H1 (cell line): ENCODE measurements around the gene OSBPL9. TPM values are rescaled to one million over a fixed set of nuclear protein-coding genes. Genes with fewer than 3 reads are reported as not detected.

Experiments used
- CTCF ChIP-seq, 3 experiments: IDR thresholded peaks; 1 replicate in 2 of 3; 2 replicates in 1 of 3; pipeline versions ENCODE4 v1.5.1 to v1.6.1; 2011; ENCODE audit warnings: low read length in 3 of 3, mild to moderate bottlenecking in 3 of 3, inconsistent platforms in 2 of 3, low read depth in 1 of 3, moderate library complexity in 1 of 3; ENCODE audit not compliant: insufficient read depth in 1 of 3; ENCODE audit errors: control extremely low read depth in 1 of 3
- HDAC2 ChIP-seq, 2 experiments: fragments of 300-600 bp in 1 of 2; sonication (generic) in 1 of 2; IDR thresholded peaks; 2 replicates each; pipeline ENCODE4 v1.6.1; 2011 to 2012; ENCODE audit warnings: low read depth in 2 of 2, low read length in 2 of 2, mild to moderate bottlenecking in 2 of 2, moderate library complexity in 2 of 2, borderline replicate concordance in 1 of 2, inconsistent platforms in 1 of 2
- RNF2 ChIP-seq: fragments of 200-900, 300-1000 bp; sonication (generic); IDR thresholded peaks from 2 replicates; pipeline ENCODE4 v1.7.1; 2016; ENCODE audit warnings: borderline replicate concordance, low read depth, mild to moderate bottlenecking, antibody characterized with exemption, low read length; ENCODE audit not compliant: poor library complexity, severe bottlenecking; ENCODE audit errors: missing control alignments
- TAF7 ChIP-seq: optimal IDR thresholded peaks from 2 replicates; pipeline ENCODE3; 2011; ENCODE audit warnings: low read depth, mild to moderate bottlenecking, inconsistent platforms, low read length, moderate library complexity, borderline replicate concordance
- polyA plus RNA-seq, 7 experiments: library from polyadenylated mRNA; depleted of rRNA in 3 of 7; stranded (reverse) in 5 of 7; unstranded in 2 of 7; fragments of >200 nt in 5 of 7; fragments of 200-250 nt in 2 of 7; gene quantifications; 1 replicate in 5 of 7; 2 replicates in 1 of 7; 4 replicates in 1 of 7; pipeline versions ENCODE4 v1.2.1 to v1.2.3, GENCODE V29; 2011 to 2013; ENCODE audit warnings: missing spikeins in 2 of 7, mixed read lengths in 2 of 7
- total RNA-seq: library from RNA; stranded (reverse); fragmentation: NEBNext Ultra II Directional; extraction: Animal tissue kit (Norgen Biotek cat#: 25700); gene quantifications from 2 replicates; pipeline ENCODE4 v1.2.1, GENCODE V29; 2021

The OSBPL9 gene
- total and polyA plus RNA-seq, 2 of the 8 experiments (the other 6 are each of a cell fraction or from before 2014, with no cell fraction given): 58.2 to 71.6 TPM

DNA sequence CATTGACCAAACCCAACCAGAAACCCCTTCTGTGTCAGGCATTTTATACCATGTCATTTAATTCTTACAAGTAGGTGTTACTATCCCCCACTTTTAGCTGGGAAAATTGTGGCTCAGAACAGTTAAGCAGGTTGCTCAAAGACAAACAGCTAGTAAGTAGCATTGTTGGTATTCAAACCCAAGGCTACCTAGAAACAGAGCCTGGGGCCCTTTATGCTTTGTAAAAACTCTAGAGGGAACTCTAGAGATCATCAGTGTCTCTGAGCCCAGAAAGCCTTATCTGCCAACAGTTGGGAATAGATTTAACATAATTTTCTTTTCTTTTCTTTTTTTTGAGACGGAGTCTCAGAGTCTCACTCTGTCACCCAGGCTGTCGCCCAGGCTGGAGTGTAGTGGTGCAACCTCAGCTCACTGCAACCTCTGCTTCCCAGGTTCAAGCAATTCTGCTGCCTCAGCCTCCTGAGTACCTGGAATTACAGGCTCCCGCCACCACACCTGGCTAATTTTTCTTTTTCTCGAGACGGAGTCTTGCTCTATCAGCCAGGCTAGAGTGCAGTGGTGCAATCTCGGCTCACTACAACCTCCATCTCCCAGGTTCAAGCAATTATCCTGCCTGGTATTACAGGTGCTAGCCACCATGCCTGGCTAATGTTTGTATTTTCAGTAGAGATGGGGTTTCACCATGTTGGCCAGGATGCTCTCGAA lies 48.5 kb upstream of the OSBPL9 start (continued):
- no peak for TF ChIP-seq CTCF (IDR thresholded peaks at IDR 0.05; ENCODE audit: control extremely low read depth in 1 of 3, insufficient read depth in 1 of 3, low read depth in 1 of 3, low read length in 3 of 3)
- no peak for TF ChIP-seq TAF7
- no peak for TF ChIP-seq HDAC2 (IDR thresholded peaks at IDR 0.05; ENCODE audit: borderline replicate concordance in 1 of 2, low read depth in 2 of 2, low read length in 2 of 2)
- TF ChIP-seq RNF2: no peak
